ENCODE results near the gene TNRC6B.
"Not testable (repeated sequence)": the region's sequence is repeated elsewhere in the genome, so short reads cannot be mapped to it uniquely, and the experiment has no call there.

The TNRC6B gene
- total RNA-seq = 93.0 to 341 reads per million in 2 experiments

DNA sequence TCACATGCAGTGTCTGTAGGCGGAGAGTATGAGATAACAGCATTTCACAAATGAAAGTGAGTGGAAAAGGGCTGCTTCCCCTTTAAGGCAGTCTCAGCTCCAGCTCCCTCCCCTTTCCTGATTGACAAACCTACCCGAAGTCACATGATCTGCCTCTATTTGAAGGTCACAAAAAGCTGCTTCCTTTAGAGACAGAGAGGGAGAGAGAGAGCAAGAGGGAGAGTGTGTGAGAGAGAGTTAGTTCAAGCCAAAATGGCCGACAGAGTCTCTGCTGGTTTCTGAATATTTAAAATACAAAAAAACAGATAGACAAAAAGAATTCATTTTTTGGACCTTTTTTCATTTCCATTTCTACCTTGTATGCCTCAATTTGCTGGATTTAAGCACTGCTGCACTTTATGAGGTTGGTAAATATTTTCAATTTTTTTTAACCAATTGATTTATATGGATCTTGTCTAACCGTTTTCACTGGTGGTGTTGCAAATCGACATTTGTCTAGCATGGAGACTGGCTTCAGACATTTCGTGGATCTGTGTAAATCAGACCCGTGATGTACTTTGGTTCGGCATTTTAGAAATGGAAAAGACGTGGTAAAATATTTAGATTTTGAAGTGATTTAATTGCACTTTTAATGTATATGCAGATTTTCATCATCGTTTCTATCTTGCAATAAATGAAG is at the start of gene TNRC6B:
TNRC6B (plus strand) TSS at position 188 of the 679 bp plus-strand sequence; CDS start at position 399, 211 bp downstream.
- DNase-seq (ENCODE audit: low read depth) = peak; percentile 67

- DNase-seq (ENCODE audit: low read depth) = no peak
These were observed 48.7 kb upstream of the TNRC6B start for GRCh38 chr22:40128989-40129388.

DNA sequence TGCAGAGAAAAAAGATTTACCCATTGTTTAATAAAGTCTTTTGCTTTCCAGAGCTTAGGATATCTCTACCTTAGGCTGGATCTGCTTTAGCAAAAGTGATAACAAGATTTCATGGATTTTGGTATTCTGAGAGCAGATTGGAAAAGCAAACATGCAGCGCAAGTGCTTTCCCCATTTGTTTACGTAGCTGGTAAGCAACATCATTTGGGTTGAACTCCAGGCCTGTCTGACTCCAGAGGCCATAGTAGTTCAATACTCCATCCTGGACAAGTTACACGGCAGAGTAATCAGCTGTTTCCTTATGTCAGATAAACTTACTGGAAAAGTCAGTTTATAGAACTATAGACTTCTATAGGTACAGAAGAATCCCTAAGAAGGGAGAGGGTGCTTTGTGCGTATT is 40.6 kb upstream of the TNRC6B start:
- no peak for DNase-seq (ENCODE audit: low read depth)

DNA sequence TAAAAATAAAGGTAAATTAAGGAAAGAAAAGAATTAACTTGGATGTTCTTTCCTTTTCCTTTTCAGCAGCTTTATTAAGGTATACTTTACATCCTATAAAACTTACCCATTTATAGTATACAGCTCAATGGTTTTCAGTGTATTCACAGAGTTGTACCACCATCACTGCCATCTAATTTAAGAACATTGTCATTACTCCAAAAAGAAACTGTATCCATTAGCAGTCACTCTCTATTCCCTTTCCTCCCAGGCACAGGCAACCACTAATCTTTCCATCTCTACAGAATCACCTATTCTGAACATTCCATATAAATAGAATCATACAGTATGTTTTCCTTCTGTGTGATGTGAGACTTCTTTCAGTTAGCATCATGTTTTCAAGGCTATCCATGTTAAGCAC is 38.9 kb upstream of the TNRC6B start:
- no peak for DNase-seq (ENCODE audit: low read depth)

- no peak for DNase-seq (ENCODE audit: low read depth)
These were observed 30.1 kb upstream of the TNRC6B start for GRCh38 chr22:40147388-40148176.

- DNase-seq (ENCODE audit: low read depth) = no peak
These were observed 24.5 kb upstream of the TNRC6B start for GRCh38 chr22:40153192-40153591.

DNA sequence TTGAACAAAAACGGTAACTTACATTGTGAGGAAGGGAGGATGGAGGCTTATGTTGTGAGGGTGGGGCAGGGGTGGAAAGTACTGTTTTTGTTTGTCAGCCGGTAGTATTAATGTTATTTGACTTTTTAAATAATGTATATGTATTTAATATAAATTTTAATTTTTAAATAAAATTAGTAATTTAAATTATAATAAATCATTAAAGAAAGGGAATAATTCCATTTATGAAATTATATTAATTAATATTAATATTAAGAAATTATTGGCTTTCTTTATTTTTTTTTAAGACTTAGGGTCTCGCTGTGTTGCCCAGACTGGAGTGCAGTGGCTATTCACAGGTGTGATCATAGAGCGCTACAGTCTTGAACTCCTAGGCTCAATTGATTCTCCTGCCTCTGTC is 24.0 kb upstream of the TNRC6B start:
- DNase-seq (ENCODE audit: low read depth) = no peak

DNA sequence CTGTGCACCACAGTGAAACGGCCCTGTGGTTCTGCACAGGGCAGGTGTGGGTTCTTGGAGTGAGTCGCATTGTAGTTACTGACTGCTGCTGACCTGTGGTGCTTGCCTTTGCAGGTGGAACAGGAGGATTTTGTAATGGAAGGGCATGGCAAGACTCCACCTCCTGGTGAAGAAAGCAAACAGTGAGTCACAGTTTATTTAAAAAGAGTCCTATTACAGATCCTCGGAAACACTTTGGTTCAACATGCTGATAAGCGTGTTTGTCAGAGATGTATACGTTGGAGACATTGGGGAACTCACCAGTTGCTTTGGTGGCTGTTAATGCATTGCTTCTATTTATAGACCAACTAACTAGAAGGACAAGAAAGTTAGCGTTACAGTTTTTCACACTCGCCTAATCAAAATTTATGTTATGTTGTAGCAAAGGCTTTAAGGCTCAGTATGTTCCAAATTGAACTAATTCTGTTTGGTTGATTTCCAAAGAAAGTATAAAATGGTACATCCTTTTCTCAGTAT is 21.7 kb upstream of the TNRC6B start:
- no peak for DNase-seq (ENCODE audit: low read depth)

GRCh38 chr22:40156682-40157081 is 21.0 kb upstream of the TNRC6B start:
- DNase-seq (ENCODE audit: low read depth) = not testable (repeated sequence)

GRCh38 chr22:40157330-40157945 is 20.3 kb upstream of the TNRC6B start:
- DNase-seq (ENCODE audit: low read depth) = no peak

GRCh38 chr22:40161194-40161593 is 16.5 kb upstream of the TNRC6B start:
- no peak for DNase-seq (ENCODE audit: low read depth)

- not testable (repeated sequence) for DNase-seq (ENCODE audit: low read depth)
These were observed 12.2 kb upstream of the TNRC6B start for GRCh38 chr22:40165537-40165936.

DNA sequence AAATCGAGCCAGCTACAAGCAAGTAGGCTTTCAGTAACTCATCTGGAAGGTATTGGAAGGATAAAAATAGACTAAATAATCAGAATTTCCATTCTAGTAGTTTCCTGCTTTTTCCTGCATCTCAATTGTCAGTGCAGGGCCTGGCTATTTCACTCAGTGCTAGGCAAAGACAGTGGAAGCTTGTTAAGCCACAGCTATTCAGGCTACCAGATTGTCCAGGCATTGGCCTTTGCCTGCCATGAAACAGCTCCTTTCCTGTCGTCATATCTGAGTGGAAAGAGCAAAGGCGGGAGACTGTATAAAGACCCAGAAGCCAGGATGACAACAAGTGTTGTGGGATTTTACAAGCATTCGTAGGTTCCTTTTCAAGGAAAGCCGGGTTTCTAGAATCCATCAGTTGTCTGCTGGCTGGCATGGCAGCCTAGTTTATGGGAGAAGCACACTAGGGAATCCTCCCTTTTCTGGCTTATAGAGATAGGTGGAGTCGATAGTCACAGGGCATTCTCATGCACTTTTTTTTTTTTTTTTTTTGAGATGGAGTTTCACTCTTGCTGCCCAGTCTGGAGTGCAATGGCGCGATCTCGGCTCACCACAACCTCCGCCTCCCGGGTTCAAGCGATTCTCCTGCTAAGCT is 2.0 kb upstream of the TNRC6B start:
- DNase-seq (ENCODE audit: low read depth) = no peak

DNA sequence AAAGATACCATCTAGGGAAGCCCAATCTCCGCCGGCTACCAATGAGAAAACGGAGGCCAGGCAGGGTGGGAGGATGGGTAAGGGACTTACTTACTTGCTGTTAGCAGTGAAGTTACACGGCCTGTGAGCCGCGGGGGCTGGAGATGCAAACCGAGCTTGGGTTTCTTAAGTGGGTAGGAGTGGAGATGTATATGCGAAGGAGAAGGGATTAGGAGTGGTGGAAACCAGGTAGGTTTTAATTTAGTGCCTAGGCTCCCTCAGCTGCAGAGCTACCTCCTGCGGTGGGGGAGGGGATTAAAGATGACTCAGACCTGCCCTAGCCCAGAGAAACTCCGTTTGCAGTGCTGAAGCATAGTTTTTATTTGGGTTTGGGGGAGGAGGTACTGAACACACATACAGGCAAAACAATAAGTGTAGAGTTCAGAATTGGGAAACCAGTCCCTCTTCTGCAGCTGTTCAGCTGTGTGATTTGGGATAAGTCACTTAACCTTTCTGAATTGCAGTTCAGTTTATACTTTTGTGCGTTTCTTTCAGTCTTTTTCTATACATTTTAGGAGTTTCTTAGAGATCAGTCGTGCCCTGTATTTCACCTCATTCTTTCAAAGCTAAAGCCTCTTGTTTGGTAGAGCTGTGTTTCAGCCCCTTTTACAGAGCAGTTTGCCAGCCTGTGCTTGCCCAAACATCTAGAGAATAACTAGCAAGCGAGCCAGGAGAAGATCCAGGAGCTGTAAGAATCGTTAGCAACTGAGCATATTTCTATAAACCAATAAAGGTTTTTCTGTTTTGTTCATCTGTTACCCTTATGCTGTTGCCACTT is 596 bp upstream of the TNRC6B start:
- peak; percentile 66 for DNase-seq (ENCODE audit: low read depth)

- peak; percentile 23 for DNase-seq (ENCODE audit: low read depth)
These were observed 988 bp downstream of the TNRC6B start for GRCh38 chr22:40178417-40179409.

- DNase-seq (ENCODE audit: low read depth) = no peak
These were observed 1.8 kb downstream of the TNRC6B start for GRCh38 chr22:40179526-40179925.

GRCh38 chr22:40180403-40180802 is 2.7 kb downstream of the TNRC6B start:
- no peak for DNase-seq (ENCODE audit: low read depth)

DNA sequence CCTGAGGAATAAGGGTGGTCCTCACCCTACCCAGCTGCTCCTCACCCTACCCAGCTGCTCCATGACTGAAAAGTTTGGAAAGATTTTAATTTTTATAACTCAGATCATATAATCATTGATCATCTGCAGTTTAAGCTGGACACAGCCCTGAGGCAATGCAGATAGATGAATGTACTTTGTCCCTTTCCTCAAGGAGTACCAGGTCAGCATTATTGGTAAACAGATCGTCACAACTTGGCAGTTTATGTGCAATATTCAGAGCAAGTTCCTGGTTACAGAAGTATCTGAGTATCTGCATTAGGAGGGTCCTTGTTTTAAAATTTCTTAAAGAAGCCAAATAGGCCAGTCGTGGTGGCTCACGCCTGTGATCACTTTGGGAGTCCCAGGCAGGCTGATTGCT is 3.6 kb downstream of the TNRC6B start:
- DNase-seq (ENCODE audit: low read depth) = no peak

DNA sequence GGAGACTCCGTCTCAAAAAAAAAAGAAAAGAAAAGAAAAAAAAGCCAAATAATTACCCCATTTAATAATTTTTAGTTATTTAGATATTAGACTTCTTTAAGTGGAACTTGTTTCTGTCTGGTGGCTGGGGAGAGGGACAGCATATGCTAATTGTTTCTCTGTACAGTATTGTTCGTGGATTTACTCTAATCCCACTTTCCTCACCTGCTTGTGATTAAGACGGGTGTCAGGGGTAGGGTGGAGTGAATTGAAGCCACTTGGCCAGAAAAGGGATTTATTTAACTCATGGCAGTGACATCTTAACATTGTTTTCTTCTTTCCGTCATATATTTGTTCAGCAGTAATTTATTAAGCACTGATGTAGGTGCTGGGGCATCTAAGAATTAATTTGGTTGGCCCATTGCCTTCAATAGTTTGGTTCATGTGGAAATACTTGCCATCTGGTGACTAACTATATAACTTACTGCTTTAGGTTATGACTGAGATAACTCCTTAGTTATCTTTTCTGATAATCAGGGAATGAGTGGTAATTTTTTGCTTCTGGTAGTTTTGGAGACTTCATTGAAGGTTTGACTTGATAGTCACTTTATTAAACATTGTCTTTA is 4.6 kb downstream of the TNRC6B start:
- no peak for DNase-seq (ENCODE audit: low read depth)
